GM12878 (cell line): Measurements from ENCODE around the gene POR. TPM values are rescaled to one million over a fixed set of nuclear protein-coding genes. Genes with fewer than 3 reads are reported as not detected.

ENCODE experiments used
- ATAC-seq: fragments of 200-7000 bp; cut with Tn5 transposase; 3 replicates; pipeline ENCODE4 v1.9.1; 2020; ENCODE audit warnings: mild to moderate bottlenecking, moderate library complexity
- BruUV-seq: library from RNA; stranded (reverse); fragments of 400-500 nt; replicated peaks from 2 replicates; lab custom pipeline; 2021; lab: Mats Ljungman, UMichigan
- CTCF ChIA-PET: fragments of 300-600 bp; sonication (Branson Sonifier 250); formaldehyde crosslinking; extraction: SDS; loops from one replicate; lab custom pipeline; 2021; ENCODE audit warnings: inconsistent platforms; lab: Yijun Ruan, JAX
- POLR2A ChIA-PET: fragments of 350-600 bp; formaldehyde crosslinking; extraction: SDS; loops from one replicate; lab custom pipeline; 2021; ENCODE audit warnings: inconsistent platforms; lab: Charles Lee
- RAD21 ChIA-PET: fragments of 300-600 bp; sonication (Branson Sonifier 250); formaldehyde crosslinking; loops from one replicate; lab custom pipeline; 2023; ENCODE audit warnings: antibody characterized with exemption; ENCODE audit not compliant: unreplicated experiment; lab: Charles Lee
- SMC1A ChIA-PET: fragments of 300-600 bp; sonication (Branson Sonifier 250); formaldehyde crosslinking; loops from one replicate; lab custom pipeline; 2023; ENCODE audit not compliant: unreplicated experiment, uncharacterized antibody; lab: Charles Lee
- DNase-seq: peaks from one replicate; pipeline ENCODE4 v3.0.0-alpha.2; 2011; ENCODE audit warnings: low read depth, low spot score
- FAIRE-seq: peaks from 3 replicates; lab custom pipeline; 2011; peaks lifted over from hg19 to GRCh38; lab: Jason Lieb, UNC
- H2AFZ ChIP-seq: 2 replicates; pipeline ENCODE4 v1.6.0; 2011; ENCODE audit warnings: low read depth, low read length, control low read depth; ENCODE audit not compliant: control insufficient read depth
- H3K27ac ChIP-seq: 2 replicates; pipeline ENCODE4 v1.5.1; 2011; ENCODE audit warnings: control low read depth; ENCODE audit not compliant: control insufficient read depth, insufficient read depth
- H3K27me3 ChIP-seq, 2 experiments: replicated peaks in 1 of 2; 2 replicates each; pipeline versions ENCODE4 v1.6.0 to v1.6.1; 2011; ENCODE audit warnings: low read length in 1 of 2; ENCODE audit not compliant: control insufficient read depth in 2 of 2, insufficient read depth in 2 of 2
- H3K36me3 ChIP-seq, 2 experiments: 2 replicates each; pipeline ENCODE4 v1.5.1; 2011; ENCODE audit warnings: low read length in 1 of 2; ENCODE audit not compliant: control insufficient read depth in 2 of 2, insufficient read depth in 2 of 2
- H3K4me1 ChIP-seq: 2 replicates; pipeline ENCODE4 v1.6.1; 2011; ENCODE audit warnings: mild to moderate bottlenecking, low read length, moderate library complexity, mixed read lengths; ENCODE audit not compliant: control insufficient read depth, insufficient read depth
- H3K4me2 ChIP-seq: 2 replicates; pipeline ENCODE4 v1.6.0; 2011; ENCODE audit warnings: control low read depth; ENCODE audit not compliant: control insufficient read depth, insufficient read depth
- H3K4me3 ChIP-seq: fragments of 200-600 bp; sonication (generic); 2 replicates; pipeline ENCODE4 v1.5.1; 2016
- H3K79me2 ChIP-seq: 2 replicates; pipeline ENCODE4 v1.6.0; 2011; ENCODE audit warnings: low read length; ENCODE audit not compliant: control insufficient read depth, insufficient read depth
- H3K9ac ChIP-seq: 2 replicates; pipeline ENCODE4 v1.8.0; 2011; ENCODE audit warnings: low read length, control low read depth, mixed read lengths; ENCODE audit not compliant: control insufficient read depth, insufficient read depth
- H3K9me3 ChIP-seq: replicated peaks from 3 replicates; pipeline ENCODE4 v1.5.1; 2011; ENCODE audit warnings: mild to moderate bottlenecking, low read length; ENCODE audit not compliant: control insufficient read depth, insufficient read depth
- H4K20me1 ChIP-seq: 2 replicates; pipeline ENCODE4 v1.6.0; 2011; ENCODE audit not compliant: control insufficient read depth, insufficient read depth
- CBFB ChIP-seq: IDR thresholded peaks from 2 replicates; pipeline ENCODE4 v1.6.1; 2016; ENCODE audit warnings: antibody characterized with exemption, low read depth
- CREB1 ChIP-seq: IDR thresholded peaks from 2 replicates; pipeline ENCODE4 v1.6.1; 2012; ENCODE audit warnings: low read depth, mild to moderate bottlenecking, inconsistent platforms
- EP300 ChIP-seq, 2 experiments: fragments of 150-350 bp in 1 of 2; IDR thresholded peaks; 2 replicates each; pipeline ENCODE4 v1.6.1; 2011 to 2012; ENCODE audit warnings: low read depth in 2 of 2, low read length in 2 of 2, borderline replicate concordance in 1 of 2, improper control_type of control experiment in 1 of 2, inconsistent platforms in 1 of 2; ENCODE audit not compliant: control insufficient read depth in 1 of 2
- NFYA ChIP-seq: IDR thresholded peaks from 2 replicates; pipeline ENCODE4 v1.6.1; 2011; ENCODE audit warnings: low read depth, mild to moderate bottlenecking, low read length, improper control_type of control experiment, borderline replicate concordance
- SUPT20H ChIP-seq: IDR thresholded peaks from 2 replicates; pipeline ENCODE4 v1.6.1; 2011; ENCODE audit warnings: low read depth, mild to moderate bottlenecking, low read length, moderate library complexity, borderline replicate concordance; ENCODE audit not compliant: control insufficient read depth
- USF1 ChIP-seq: IDR thresholded peaks from 2 replicates; pipeline ENCODE4 v1.6.1; 2011; ENCODE audit warnings: borderline replicate concordance, low read depth, mild to moderate bottlenecking, moderate library complexity, mixed read lengths, low read length; ENCODE audit not compliant: insufficient read depth; ENCODE audit errors: extremely low read length
- ZBTB4 ChIP-seq: fragments of 450-650 bp; formaldehyde crosslinking; IDR thresholded peaks from 2 replicates; pipeline ENCODE4 v1.4.0; 2022; ENCODE audit warnings: mild to moderate bottlenecking, moderate library complexity
- WGBS: methylation state at CpG from one replicate; pipeline ENCODE4 v1.1.6; 2016; ENCODE audit warnings: low lambda C conversion rate; ENCODE audit not compliant: insufficient replicate concordance, insufficient coverage; ENCODE audit errors: missing lambda C conversion rate; 5-methylcytosine and 5-hydroxymethylcytosine counted together
- in situ Hi-C: fragments of 300-500 bp; cut with MboI; formaldehyde crosslinking; loops from 9 replicates; pipeline ENCODE4 v1.14.3; 2018; ENCODE audit warnings: mixed read lengths
- intact Hi-C: fragments of 100-400 bp; cut with micrococcal nuclease; formaldehyde crosslinking; loops from one replicate; pipeline ENCODE4 v1.14.2; 2022; ENCODE audit not compliant: unreplicated experiment
- polyA plus RNA-seq, 11 experiments: library from polyadenylated mRNA; depleted of rRNA in 4 of 11; unstranded in 6 of 11; stranded (reverse) in 5 of 11; fragments of >200 nt; fragmentation: Nextera tagmentation in 4 of 11; fragmentation: Illumina TruSeq in 1 of 11; extraction: Ambion mirVana in 4 of 11; extraction: Trizol in 1 of 11; gene quantifications; 1 replicate in 1 of 11; 2 replicates in 10 of 11; pipeline versions ENCODE4 v1.2.1 to v1.2.3, GENCODE V29; 2011 to 2016; ENCODE audit warnings: inconsistent platforms in 2 of 11, missing spikeins in 2 of 11, low read depth in 1 of 11
- total RNA-seq, 4 experiments: library from RNA; depleted of rRNA in 3 of 4; stranded (reverse); fragments of >200 nt in 3 of 4; fragmentation: Illumina TruSeq in 1 of 4; extraction: Trizol in 1 of 4; gene quantifications; 2 replicates each; pipeline versions ENCODE4 v1.2.1 to v1.2.3, GENCODE V29; 2013 to 2021
- TF ChIP-seq, protein P1 (sequence below): fragments of 450-650 bp; conservative IDR thresholded peaks from 2 replicates; pipeline ENCODE4 v1.6.1; 2017; ENCODE audit warnings: mild to moderate bottlenecking, moderate library complexity

Gene POR
- total and polyA plus RNA-seq, 10 of the 15 experiments (the other 5 are each of a cell fraction or from before 2014, with no cell fraction given), result 2.2 to 75.8 (median 35.9) TPM

GRCh38 chr7:76002822-76003221 lies 87.9 kb downstream of the POR start:
- Histone ChIP-seq H3K27me3 (no peaks in the 10 kb centered on the region), H3K36me3 (peaks cover 3 to 8% of the 10 kb centered on the region in 2 experiments; a peak in 2 of 4 replicates), H3K4me1 (no peaks in the 10 kb centered on the region; the same call in 1 of the 2 replicates), H3K27ac (no peak overlapping the region), H3K79me2 (no peaks in the 10 kb centered on the region), H3K9me3 (no peaks in the 10 kb centered on the region), H3K9ac (no peak overlapping the region), H3K4me3 (no peak overlapping the region), H2AFZ (no peak overlapping the region), H4K20me1 (no peaks in the 10 kb centered on the region), H3K4me2 (no peak overlapping the region)
- ChIA-PET SMC1A (no interaction called here), POLR2A (no interaction called here), RAD21 (no interaction called here), CTCF (no interaction called here)
- in situ Hi-C loops (no loop called here), intact Hi-C loops (no loop called here)
- DNase-seq, result no peak
- no TSS peak for BruUV-seq
- no peak for FAIRE-seq
- ATAC-seq, result no peak
- WGBS, result 93% methylated on average over 3 of the region's 3 CpGs
- TF ChIP-seq ZBTB4 (CRISPR knock-in tag), result no peak
- no peak for TF ChIP-seq NFYA
- TF ChIP-seq, protein P1, sequence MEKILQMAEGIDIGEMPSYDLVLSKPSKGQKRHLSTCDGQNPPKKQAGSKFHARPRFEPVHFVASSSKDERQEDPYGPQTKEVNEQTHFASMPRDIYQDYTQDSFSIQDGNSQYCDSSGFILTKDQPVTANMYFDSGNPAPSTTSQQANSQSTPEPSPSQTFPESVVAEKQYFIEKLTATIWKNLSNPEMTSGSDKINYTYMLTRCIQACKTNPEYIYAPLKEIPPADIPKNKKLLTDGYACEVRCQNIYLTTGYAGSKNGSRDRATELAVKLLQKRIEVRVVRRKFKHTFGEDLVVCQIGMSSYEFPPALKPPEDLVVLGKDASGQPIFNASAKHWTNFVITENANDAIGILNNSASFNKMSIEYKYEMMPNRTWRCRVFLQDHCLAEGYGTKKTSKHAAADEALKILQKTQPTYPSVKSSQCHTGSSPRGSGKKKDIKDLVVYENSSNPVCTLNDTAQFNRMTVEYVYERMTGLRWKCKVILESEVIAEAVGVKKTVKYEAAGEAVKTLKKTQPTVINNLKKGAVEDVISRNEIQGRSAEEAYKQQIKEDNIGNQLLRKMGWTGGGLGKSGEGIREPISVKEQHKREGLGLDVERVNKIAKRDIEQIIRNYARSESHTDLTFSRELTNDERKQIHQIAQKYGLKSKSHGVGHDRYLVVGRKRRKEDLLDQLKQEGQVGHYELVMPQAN, result no peak
- no peak for TF ChIP-seq EP300 (IDR thresholded peaks at IDR 0.05; ENCODE audit: borderline replicate concordance in 1 of 2, control insufficient read depth in 1 of 2, low read depth in 2 of 2, low read length in 2 of 2)
- TF ChIP-seq SUPT20H, result no peak
- TF ChIP-seq CBFB, result no peak
- TF ChIP-seq USF1, result no peak
- TF ChIP-seq CREB1, result no peak
